ENCODE data around the gene EFNB3. TPM values are rescaled to one million over a fixed set of nuclear protein-coding genes. Genes with fewer than 3 reads are reported as not detected.

The EFNB3 gene
- total and polyA plus RNA-seq, 2 of the 13 experiments (the other 11 are each of a cell fraction or from before 2014, with no cell fraction given) = 0.07 to 0.25 TPM

DNA sequence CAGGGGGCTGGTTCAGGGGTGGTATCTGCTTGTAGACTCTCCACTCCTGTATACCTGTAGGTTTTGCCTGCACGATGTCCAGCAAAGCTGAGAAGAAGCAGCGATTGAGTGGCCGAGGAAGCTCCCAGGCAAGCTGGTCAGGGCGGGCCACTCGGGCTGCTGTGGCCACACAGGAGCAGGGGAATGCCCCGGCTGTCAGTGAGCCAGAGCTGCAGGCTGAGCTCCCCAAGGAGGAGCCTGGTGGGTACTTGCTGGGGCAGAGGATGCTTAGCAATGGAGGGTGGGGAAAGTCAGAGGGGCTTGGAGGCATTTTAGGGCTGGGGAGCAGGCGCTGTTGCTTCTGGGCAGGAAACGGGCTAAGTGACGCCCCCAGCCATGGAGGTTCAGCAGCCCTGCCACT is 14.7 kb downstream of the EFNB3 start (continued):
- TF ChIP-seq, protein P1, sequence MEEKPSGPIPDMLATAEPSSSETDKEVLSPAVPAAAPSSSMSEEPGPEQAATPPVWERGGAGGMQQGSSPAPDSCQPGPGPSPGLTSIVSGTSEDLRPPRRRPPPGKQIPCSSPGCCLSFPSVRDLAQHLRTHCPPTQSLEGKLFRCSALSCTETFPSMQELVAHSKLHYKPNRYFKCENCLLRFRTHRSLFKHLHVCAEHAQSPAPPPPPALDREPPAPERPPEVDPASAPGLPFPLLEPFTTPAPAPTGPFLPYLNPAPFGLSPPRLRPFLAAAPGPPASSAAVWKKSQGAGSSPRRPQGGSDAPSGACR (CRISPR knock-in tag; IDR thresholded peaks at IDR 0.05) = no peak
- TF ChIP-seq ZNF615 (CRISPR knock-in tag; IDR thresholded peaks at IDR 0.05; ENCODE audit: borderline replicate concordance) = no peak
- no peak for TF ChIP-seq ZNF333 (CRISPR knock-in tag; IDR thresholded peaks at IDR 0.05; ENCODE audit: borderline replicate concordance)
- TF ChIP-seq SKI (IDR thresholded peaks at IDR 0.05; ENCODE audit: partially characterized antibody) = no peak
- TF ChIP-seq, protein P2, sequence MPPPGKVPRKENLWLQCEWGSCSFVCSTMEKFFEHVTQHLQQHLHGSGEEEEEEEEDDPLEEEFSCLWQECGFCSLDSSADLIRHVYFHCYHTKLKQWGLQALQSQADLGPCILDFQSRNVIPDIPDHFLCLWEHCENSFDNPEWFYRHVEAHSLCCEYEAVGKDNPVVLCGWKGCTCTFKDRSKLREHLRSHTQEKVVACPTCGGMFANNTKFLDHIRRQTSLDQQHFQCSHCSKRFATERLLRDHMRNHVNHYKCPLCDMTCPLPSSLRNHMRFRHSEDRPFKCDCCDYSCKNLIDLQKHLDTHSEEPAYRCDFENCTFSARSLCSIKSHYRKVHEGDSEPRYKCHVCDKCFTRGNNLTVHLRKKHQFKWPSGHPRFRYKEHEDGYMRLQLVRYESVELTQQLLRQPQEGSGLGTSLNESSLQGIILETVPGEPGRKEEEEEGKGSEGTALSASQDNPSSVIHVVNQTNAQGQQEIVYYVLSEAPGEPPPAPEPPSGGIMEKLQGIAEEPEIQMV (CRISPR knock-in tag; IDR thresholded peaks at IDR 0.05; ENCODE audit: low read depth) = no peak
- TF ChIP-seq RBAK (CRISPR knock-in tag; IDR thresholded peaks at IDR 0.05) = no peak
- no peak for TF ChIP-seq ZNF720 (CRISPR knock-in tag; IDR thresholded peaks at IDR 0.05)
- TF ChIP-seq, protein P3, sequence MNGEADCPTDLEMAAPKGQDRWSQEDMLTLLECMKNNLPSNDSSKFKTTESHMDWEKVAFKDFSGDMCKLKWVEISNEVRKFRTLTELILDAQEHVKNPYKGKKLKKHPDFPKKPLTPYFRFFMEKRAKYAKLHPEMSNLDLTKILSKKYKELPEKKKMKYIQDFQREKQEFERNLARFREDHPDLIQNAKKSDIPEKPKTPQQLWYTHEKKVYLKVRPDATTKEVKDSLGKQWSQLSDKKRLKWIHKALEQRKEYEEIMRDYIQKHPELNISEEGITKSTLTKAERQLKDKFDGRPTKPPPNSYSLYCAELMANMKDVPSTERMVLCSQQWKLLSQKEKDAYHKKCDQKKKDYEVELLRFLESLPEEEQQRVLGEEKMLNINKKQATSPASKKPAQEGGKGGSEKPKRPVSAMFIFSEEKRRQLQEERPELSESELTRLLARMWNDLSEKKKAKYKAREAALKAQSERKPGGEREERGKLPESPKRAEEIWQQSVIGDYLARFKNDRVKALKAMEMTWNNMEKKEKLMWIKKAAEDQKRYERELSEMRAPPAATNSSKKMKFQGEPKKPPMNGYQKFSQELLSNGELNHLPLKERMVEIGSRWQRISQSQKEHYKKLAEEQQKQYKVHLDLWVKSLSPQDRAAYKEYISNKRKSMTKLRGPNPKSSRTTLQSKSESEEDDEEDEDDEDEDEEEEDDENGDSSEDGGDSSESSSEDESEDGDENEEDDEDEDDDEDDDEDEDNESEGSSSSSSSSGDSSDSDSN (CRISPR knock-in tag; IDR thresholded peaks at IDR 0.05) = no peak
- no peak for TF ChIP-seq ZNF501 (CRISPR knock-in tag; IDR thresholded peaks at IDR 0.05)
- TF ChIP-seq, protein P4, sequence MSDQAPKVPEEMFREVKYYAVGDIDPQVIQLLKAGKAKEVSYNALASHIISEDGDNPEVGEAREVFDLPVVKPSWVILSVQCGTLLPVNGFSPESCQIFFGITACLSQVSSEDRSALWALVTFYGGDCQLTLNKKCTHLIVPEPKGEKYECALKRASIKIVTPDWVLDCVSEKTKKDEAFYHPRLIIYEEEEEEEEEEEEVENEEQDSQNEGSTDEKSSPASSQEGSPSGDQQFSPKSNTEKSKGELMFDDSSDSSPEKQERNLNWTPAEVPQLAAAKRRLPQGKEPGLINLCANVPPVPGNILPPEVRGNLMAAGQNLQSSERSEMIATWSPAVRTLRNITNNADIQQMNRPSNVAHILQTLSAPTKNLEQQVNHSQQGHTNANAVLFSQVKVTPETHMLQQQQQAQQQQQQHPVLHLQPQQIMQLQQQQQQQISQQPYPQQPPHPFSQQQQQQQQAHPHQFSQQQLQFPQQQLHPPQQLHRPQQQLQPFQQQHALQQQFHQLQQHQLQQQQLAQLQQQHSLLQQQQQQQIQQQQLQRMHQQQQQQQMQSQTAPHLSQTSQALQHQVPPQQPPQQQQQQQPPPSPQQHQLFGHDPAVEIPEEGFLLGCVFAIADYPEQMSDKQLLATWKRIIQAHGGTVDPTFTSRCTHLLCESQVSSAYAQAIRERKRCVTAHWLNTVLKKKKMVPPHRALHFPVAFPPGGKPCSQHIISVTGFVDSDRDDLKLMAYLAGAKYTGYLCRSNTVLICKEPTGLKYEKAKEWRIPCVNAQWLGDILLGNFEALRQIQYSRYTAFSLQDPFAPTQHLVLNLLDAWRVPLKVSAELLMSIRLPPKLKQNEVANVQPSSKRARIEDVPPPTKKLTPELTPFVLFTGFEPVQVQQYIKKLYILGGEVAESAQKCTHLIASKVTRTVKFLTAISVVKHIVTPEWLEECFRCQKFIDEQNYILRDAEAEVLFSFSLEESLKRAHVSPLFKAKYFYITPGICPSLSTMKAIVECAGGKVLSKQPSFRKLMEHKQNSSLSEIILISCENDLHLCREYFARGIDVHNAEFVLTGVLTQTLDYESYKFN (CRISPR knock-in tag; conservative IDR thresholded peaks at IDR 0.05) = no peak

Measured in HepG2 (cell line).